Activated T-helper 1 cell treated with anti-CD3 and anti-CD28 coated beads, Interleukin-12 subunit alpha, Interleukin-12 subunit beta, Interleukin-2, Interleukin-4 antibody, amounts not matched to agents 30 ng/mL and 10 ng/mL and 1 ng/mL, durations not matched to agents 14 hours and 24 hours and 36 hours (primary cell): ENCODE data around the gene TBC1D8. TPM values are rescaled to one million over a fixed set of nuclear protein-coding genes. Genes with fewer than 3 reads are reported as not detected.
"Not testable (repeated sequence)": the region's sequence is repeated elsewhere in the genome, so short reads cannot be mapped to it uniquely, and the experiment has no call there.

Experiments
- DNase-seq: peaks from one replicate; pipeline ENCODE4 v3.0.0; 2021; ENCODE audit warnings: low spot score
- H3K27ac Mint-ChIP-seq: one replicate; pipeline ENCODE4 v1.8.0; 2021; ENCODE audit warnings: mild to moderate bottlenecking, mixed read lengths
- H3K27me3 Mint-ChIP-seq: one replicate; pipeline ENCODE4 v1.8.0; 2022; ENCODE audit warnings: mild to moderate bottlenecking, moderate library complexity, mixed read lengths; ENCODE audit not compliant: insufficient read depth
- H3K36me3 Mint-ChIP-seq: one replicate; pipeline ENCODE4 v1.8.0; 2021; ENCODE audit warnings: low read depth, mixed read lengths
- H3K4me1 Mint-ChIP-seq: one replicate; pipeline ENCODE4 v1.8.0; 2021; ENCODE audit warnings: low read depth, mixed read lengths
- H3K4me3 Mint-ChIP-seq: one replicate; pipeline ENCODE4 v1.8.0; 2021; ENCODE audit warnings: mild to moderate bottlenecking, moderate library complexity, mixed read lengths
- H3K9me3 Mint-ChIP-seq: one replicate; pipeline ENCODE4 v1.8.0; 2021; ENCODE audit warnings: mixed read lengths
- intact Hi-C: fragments of 100-400 bp; cut with micrococcal nuclease; formaldehyde crosslinking; loops from one replicate; pipeline ENCODE4 v1.15.1; 2024
- total RNA-seq: library from RNA; stranded (reverse); gene quantifications from 2 replicates; pipeline ENCODE4 v1.2.3, GENCODE V29; 2022

TBC1D8 gene
- total RNA-seq, 1 donor from 2014 or later: 1.1 TPM

DNA sequence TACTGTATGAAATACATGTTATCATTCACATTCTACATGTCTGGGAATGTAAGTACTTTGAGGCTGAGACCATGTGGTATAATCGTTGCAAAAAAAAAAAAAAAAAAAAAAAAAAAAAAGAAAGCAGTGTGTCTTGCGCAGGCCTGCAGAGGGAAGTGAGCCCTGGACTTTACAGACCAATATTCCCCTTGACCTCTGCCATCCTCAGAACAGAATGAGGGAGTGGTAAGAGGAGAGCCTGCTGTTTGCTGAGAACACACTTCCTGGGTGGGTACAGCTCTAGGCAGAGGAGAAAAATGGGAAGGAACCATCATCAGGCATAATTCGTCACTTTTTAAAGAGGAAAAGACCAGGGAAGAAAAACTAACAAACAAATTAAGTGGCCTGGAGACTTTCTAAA, 28.8 kb upstream of the TBC1D8 start:
- Mint-ChIP-seq H3K36me3 (no peaks in the 10 kb centered on the region), H3K27ac (no peak overlapping the region), H3K4me3 (no peak overlapping the region), H3K4me1 (no peaks in the 10 kb centered on the region), H3K27me3 (peaks cover 4% of the 10 kb centered on the region), H3K9me3 (no peaks in the 10 kb centered on the region)
- no peak for DNase-seq
- intact Hi-C loops: no loop called here

DNA sequence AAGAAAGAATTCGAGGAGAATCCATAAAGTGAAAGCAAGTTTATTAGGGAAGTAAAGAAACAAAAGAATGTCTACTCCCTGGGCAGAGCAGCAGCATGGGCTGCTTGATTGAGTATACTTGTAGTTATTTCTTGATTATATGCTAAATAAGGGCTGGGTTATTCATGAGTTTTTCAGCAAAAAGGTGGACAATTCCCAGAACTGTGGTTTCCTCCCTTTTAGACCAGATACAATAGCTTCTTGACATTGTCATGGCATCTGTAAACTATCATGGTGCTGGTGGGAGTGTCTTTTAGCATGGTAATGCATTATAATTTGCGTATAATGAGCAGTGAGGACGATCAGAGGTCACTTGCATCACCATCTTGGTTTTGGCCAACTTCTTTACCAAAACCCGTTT, 25.6 kb upstream of the TBC1D8 start:
- peaks cover 8% of the 10 kb centered on the region for H3K4me1 Mint-ChIP-seq
- H3K4me3 Mint-ChIP-seq: no peak overlapping the region
- H3K27me3 Mint-ChIP-seq: peaks cover 4% of the 10 kb centered on the region
- H3K27ac Mint-ChIP-seq: no peak overlapping the region
- H3K9me3 Mint-ChIP-seq: peaks cover 7% of the 10 kb centered on the region
- DNase-seq: no peak
- intact Hi-C loops: no loop called here
- H3K36me3 Mint-ChIP-seq: peaks cover 1% of the 10 kb centered on the region

DNA sequence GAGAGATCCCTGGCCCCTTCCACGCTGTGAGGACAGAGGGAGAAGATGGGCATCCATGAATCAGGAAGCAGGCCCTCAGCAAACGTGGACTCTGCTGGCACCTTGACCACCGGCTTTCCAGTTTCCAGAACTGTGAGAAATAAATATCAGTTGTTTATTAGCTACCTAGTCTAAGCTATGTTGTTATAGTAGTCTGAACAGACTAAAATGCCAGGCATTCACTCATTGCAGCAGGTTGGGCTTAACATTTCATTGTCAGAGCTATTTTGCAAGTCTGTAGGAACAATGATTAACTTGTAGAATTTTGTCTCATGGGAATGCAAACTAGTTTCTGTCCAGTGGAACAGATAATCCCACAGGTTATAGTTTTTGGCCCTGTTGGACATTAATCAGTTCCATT, 24.8 kb upstream of the TBC1D8 start:
- Mint-ChIP-seq H3K36me3 (peaks cover 1% of the 10 kb centered on the region), H3K27ac (no peak overlapping the region), H3K9me3 (peaks cover 8% of the 10 kb centered on the region), H3K27me3 (peaks cover 2% of the 10 kb centered on the region), H3K4me3 (no peak overlapping the region), H3K4me1 (peaks cover 8% of the 10 kb centered on the region)
- intact Hi-C loops: no loop called here
- DNase-seq: no peak

DNA sequence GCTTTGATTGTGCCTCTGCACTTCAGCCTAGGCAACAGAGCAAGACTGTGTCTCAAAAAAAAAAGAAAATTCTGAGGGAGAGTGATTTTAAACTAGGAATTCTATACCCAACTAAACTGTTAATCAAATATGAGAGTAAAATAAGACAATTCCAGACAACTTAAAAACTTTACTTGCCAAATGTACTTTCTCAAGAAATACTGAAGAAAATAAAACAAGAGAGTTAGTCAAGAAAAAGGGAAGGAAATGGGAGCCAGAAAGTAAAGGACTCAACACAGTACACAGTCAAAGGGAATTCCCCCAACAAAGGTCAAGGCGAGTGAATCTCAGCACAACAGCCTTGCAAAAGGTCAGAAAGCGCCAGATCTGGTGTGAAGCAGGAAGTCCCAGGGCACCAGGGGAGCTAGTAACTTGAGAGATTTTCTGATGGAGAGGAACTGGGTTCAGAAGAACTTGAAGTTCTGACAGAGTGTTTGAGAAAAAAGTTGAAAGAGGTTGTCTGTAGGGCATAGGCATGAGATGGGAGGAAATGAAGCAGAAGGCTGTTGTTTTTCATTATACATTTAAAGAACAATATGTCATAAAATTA, 22.6 kb upstream of the TBC1D8 start:
- DNase-seq: peak; percentile 14
- intact Hi-C loops: no loop called here

DNA sequence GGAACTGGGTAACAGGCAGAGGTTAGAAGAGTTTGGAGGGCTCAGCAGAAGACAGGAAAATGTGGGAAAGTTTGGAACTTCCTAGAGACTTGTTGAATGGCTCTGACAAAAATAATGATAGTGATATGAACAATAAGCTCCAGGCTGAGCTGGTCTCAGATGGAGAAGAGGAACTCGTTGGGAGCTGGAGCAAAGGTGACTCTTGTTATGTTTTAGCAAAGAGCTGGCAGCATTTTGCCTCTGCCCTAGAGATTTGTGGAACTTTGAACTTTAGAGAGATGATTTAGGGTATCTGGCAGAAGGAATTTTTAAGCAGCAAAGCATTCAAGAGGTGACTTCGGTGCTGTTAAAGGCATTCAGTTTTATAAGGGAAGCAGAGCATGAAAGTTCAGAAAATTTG, 18.6 kb upstream of the TBC1D8 start:
- H3K4me3 Mint-ChIP-seq, H3K4me1 Mint-ChIP-seq, DNase-seq, intact Hi-C loops, H3K27me3 Mint-ChIP-seq, H3K27ac Mint-ChIP-seq, H3K36me3 Mint-ChIP-seq: not testable (repeated sequence)
- H3K9me3 Mint-ChIP-seq: peaks cover 27% of the 10 kb centered on the region

More for the DNA sequence above, 22.6 kb upstream of the TBC1D8 start:
- H3K27ac Mint-ChIP-seq: peak overlapping the region; percentile 84
- no peaks in the 10 kb centered on the region for H3K27me3 Mint-ChIP-seq
- peaks cover 10% of the 10 kb centered on the region for H3K9me3 Mint-ChIP-seq
- peaks cover 2% of the 10 kb centered on the region for H3K36me3 Mint-ChIP-seq
- no peak overlapping the region for H3K4me3 Mint-ChIP-seq
- peaks cover 8% of the 10 kb centered on the region for H3K4me1 Mint-ChIP-seq

DNA sequence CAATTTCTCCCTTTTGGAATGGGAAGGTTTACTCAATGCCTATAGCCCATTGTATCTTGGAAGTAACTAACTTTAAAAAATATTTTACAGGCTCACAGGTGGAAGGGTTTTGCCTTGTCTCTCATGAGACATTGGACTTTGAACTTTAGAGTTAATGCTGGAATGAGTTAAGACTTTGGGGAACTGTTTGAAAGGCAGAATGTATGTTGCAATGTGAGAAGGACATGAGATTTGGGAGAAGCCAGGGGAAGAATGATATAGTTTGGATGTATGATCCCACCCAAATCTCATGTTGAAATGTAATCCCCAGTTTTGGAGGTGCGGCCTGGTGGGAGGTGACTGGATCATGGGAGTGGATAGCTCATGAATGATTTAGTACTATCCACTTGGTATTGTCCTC, 17.5 kb upstream of the TBC1D8 start:
- Mint-ChIP-seq H3K27me3 (no peaks in the 10 kb centered on the region), H3K9me3 (peaks cover 27% of the 10 kb centered on the region), H3K27ac (no peak overlapping the region), H3K4me3 (no peak overlapping the region), H3K4me1 (peaks cover 3% of the 10 kb centered on the region), H3K36me3 (peaks cover 5% of the 10 kb centered on the region)
- DNase-seq: no peak
- intact Hi-C loops: no loop called here

DNA sequence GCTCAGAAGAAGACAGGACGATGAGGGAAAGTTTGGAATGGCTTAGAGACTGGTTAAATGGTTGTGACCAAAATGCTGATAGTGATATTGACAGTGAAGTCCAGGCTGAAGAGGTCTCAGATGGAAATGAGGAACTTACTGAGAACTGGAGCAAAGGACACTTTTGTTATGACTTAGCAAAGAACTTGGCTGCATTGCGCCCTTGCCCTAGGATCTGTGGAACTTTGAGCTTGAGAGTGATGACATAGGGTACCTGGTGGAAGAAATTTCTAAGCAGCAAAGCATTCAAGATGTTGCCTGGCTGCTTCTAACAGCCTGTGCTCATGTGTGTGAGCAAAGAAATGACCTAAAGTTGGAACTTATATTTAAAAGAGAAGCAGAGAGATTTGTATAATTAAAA, 16.4 kb upstream of the TBC1D8 start:
- H3K36me3 Mint-ChIP-seq, H3K27me3 Mint-ChIP-seq, DNase-seq, H3K4me1 Mint-ChIP-seq, H3K4me3 Mint-ChIP-seq, intact Hi-C loops, H3K27ac Mint-ChIP-seq: not testable (repeated sequence)
- peaks cover 27% of the 10 kb centered on the region for H3K9me3 Mint-ChIP-seq

DNA sequence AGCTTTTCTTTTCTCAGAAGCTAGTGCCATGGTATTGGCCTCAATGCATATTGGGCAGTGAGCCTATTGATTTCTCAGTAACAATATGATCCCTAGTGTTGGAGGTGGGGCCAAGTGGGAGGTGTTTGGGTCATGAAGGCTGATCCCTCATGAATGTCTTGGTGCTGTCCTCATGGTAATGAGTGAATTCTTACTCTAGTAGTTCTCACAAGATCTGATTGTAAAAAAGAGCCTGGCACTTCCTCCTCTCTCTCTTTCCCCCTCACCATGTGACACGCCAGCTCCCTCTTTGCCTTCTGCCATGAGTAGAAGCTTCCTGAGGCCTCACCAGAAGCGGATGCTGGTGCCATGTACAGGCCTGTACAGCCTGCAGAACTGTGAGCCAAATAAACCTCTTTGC, 12.8 kb upstream of the TBC1D8 start:
- H3K27ac Mint-ChIP-seq: no peak overlapping the region
- no peaks in the 10 kb centered on the region for H3K4me1 Mint-ChIP-seq
- no peak overlapping the region for H3K4me3 Mint-ChIP-seq
- intact Hi-C loops: no loop called here
- H3K36me3 Mint-ChIP-seq: peaks cover 4% of the 10 kb centered on the region
- H3K9me3 Mint-ChIP-seq: peaks cover 19% of the 10 kb centered on the region
- DNase-seq: no peak
- H3K27me3 Mint-ChIP-seq: no peaks in the 10 kb centered on the region

DNA sequence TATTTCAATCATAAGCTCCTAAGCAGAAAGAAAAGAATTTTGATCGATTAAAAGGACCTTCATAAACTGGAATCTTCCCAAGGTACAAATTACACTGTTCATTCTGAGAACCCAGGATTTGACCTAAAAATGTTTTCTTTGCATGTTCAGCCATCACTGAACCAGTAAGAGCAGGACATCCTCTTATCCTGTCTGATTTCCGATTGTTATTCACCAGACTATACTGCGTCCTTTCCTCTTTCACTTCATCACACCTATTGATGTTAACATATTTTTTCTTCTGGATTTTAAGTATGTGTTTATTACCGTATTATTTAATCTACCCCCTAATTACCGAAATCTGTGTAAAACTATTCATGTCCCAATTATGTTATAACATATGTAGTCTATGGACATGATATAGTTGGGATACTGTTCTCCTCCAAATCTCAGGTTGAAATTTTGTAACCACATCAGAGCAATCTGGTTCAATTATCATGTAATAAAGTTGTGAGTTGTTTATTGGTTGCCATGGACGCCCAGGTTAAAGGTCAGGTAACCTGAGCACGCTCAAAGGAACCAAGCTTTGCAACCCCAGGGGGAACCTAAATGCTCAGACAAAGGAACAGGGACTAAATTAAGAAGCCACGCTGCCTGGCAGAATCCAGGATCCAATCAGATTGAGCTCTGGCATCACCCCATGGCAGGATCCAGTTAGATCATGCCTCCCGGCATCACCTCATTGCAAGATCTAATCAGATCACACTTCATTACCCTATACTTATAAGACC, 11.6 kb upstream of the TBC1D8 start:
- intact Hi-C loops: no loop called here
- DNase-seq: no peak
- H3K27ac Mint-ChIP-seq: no peak overlapping the region
- H3K4me3 Mint-ChIP-seq: no peak overlapping the region
- no peaks in the 10 kb centered on the region for H3K27me3 Mint-ChIP-seq
- H3K4me1 Mint-ChIP-seq: no peaks in the 10 kb centered on the region
- no peaks in the 10 kb centered on the region for H3K36me3 Mint-ChIP-seq
- peaks cover 8% of the 10 kb centered on the region for H3K9me3 Mint-ChIP-seq

DNA sequence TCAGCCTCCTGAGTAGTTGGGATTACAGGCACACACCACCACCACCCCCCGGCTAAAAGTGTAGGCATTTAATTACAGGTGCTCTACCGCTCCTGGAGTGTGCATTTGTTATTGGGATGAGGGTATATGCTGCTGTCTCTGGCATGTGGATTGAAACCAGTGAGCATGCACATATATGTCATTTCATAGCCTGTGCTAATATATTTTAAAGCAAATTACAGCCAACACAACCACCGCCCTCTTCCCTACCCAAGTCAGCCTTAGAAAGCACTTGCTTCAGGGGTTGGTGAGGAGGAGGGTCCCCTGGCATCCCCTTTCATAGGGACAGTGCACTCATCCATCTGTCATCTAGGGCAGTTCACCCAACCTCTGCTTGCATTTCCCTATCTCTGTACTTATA, 10.5 kb upstream of the TBC1D8 start:
- no peaks in the 10 kb centered on the region for H3K4me1 Mint-ChIP-seq
- H3K4me3 Mint-ChIP-seq: no peak overlapping the region
- no peaks in the 10 kb centered on the region for H3K36me3 Mint-ChIP-seq
- no peak overlapping the region for H3K27ac Mint-ChIP-seq
- no peaks in the 10 kb centered on the region for H3K27me3 Mint-ChIP-seq
- DNase-seq: no peak
- no peaks in the 10 kb centered on the region for H3K9me3 Mint-ChIP-seq
- intact Hi-C loops: no loop called here

DNA sequence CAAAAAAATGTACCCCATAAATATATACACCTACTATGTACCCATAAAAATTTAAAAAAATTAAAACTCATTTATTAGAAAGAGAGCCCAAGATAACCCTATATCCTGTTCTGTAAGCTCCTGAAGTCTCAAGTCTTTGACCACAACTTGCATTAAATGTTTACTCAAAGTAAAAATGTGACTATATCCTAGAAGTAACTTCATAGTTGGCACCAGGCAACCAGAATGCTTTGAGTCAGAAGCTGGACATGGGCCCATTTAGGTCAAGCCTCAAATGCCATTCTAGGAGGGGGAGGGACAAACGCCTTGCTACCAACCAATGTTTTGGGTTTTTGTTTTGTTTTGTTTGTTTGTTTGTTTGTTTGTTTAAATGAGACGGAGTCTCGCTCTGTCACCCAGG, 9.3 kb upstream of the TBC1D8 start:
- Mint-ChIP-seq H3K9me3 (no peaks in the 10 kb centered on the region), H3K36me3 (no peaks in the 10 kb centered on the region), H3K27ac (no peak overlapping the region), H3K4me1 (no peaks in the 10 kb centered on the region), H3K4me3 (no peak overlapping the region), H3K27me3 (no peaks in the 10 kb centered on the region)
- intact Hi-C loops: no loop called here
- no peak for DNase-seq

DNA sequence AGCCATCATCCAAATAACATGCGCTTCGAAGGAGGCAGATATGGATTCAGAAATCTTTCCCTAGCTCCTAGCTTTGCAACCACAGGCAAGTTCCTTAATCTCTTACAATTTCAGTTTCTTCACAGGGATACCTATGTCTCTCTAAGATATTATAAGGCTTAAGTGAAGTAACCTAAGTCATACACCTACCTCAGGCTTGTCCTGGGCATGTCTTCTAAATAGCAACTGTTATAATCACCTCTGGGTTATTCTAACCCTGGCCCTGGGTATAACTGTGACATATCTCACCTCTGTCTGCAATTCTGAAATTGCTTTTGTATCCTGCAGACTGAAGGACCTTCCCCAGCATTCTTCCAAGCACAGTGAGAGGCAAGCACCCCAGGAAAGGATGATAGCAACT, 8.3 kb upstream of the TBC1D8 start:
- no peak overlapping the region for H3K4me3 Mint-ChIP-seq
- peaks cover 3% of the 10 kb centered on the region for H3K27me3 Mint-ChIP-seq
- intact Hi-C loops: no loop called here
- no peak overlapping the region for H3K27ac Mint-ChIP-seq
- no peak for DNase-seq
- no peaks in the 10 kb centered on the region for H3K9me3 Mint-ChIP-seq
- no peaks in the 10 kb centered on the region for H3K36me3 Mint-ChIP-seq
- no peaks in the 10 kb centered on the region for H3K4me1 Mint-ChIP-seq

DNA sequence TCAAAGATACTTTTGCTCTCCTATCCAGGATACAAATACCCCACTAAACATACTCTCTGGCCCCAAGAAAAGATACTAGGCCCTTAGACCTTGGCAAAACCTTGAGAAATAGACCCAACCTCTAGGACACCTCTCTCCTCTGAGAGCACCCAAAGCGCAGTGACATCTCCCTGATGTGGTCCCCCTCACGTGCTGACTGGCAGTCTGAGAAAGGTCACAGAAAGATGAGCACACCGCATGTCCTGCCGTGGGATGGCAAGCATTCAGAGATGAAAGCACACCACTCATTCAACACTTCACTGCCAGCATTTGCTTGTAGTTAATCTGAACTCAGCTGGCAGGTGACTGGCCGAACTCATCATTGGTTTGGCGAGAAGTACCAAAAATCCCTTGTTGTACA, 6.1 kb upstream of the TBC1D8 start:
- H3K4me1 Mint-ChIP-seq: peaks cover 5% of the 10 kb centered on the region
- DNase-seq: no peak
- H3K36me3 Mint-ChIP-seq: no peaks in the 10 kb centered on the region
- H3K27ac Mint-ChIP-seq: no peak overlapping the region
- H3K9me3 Mint-ChIP-seq: no peaks in the 10 kb centered on the region
- peaks cover 23% of the 10 kb centered on the region for H3K27me3 Mint-ChIP-seq
- no peak overlapping the region for H3K4me3 Mint-ChIP-seq
- intact Hi-C loops: no loop called here
